K562 (cell line): Measurements from ENCODE around the gene RDH8. TPM values are rescaled to one million over a fixed set of nuclear protein-coding genes. Genes with fewer than 3 reads are reported as not detected.

ENCODE experiments used
- AFF4 ChIP-seq: sonication (generic); formaldehyde crosslinking; IDR thresholded peaks from 2 replicates; pipeline ENCODE4 v1.8.0; 2023; ENCODE audit warnings: mild to moderate bottlenecking, missing genetic modification reagents
- EP300 ChIP-seq: IDR thresholded peaks from 2 replicates; pipeline ENCODE4 v1.6.1; 2012; ENCODE audit warnings: low read length, improper control_type of control experiment
- FOXP1 ChIP-seq: sonication (generic); formaldehyde crosslinking; IDR thresholded peaks from 2 replicates; pipeline ENCODE4 v1.8.0; 2022; ENCODE audit warnings: mild to moderate bottlenecking, missing genetic modification reagents
- MLLT1 ChIP-seq, 2 experiments: fragments of 450-650 bp; IDR thresholded peaks; 2 replicates each; pipeline ENCODE4 v1.6.1; 2016
- RBM14 ChIP-seq: fragments of 200-400 bp; formaldehyde crosslinking; IDR thresholded peaks from 2 replicates; pipeline ENCODE4 v1.6.1; 2018; ENCODE audit warnings: low read depth, mild to moderate bottlenecking, low read length, moderate library complexity, borderline replicate concordance; ENCODE audit not compliant: insufficient read depth
- polyA plus RNA-seq, 8 experiments: library from polyadenylated mRNA; depleted of rRNA in 4 of 8; stranded (reverse) in 5 of 8; unstranded in 3 of 8; fragments of >200 nt; fragmentation: Nextera tagmentation in 2 of 8; fragmentation: Illumina TruSeq in 1 of 8; extraction: Ambion mirVana in 2 of 8; extraction: Trizol in 1 of 8; gene quantifications; 2 replicates each; pipeline versions ENCODE4 v1.2.1 to v1.2.3, GENCODE V29; 2011 to 2014; ENCODE audit warnings: inconsistent platforms in 1 of 8, missing spikeins in 1 of 8
- total RNA-seq, 7 experiments: library from RNA; depleted of rRNA in 6 of 7; stranded (reverse); fragments of >200 nt in 6 of 7; fragmentation: Illumina TruSeq in 2 of 7; extraction: Trizol in 2 of 7; gene quantifications; 2 replicates each; pipeline versions ENCODE4 v1.2.1 to v1.2.3, GENCODE V29; 2011 to 2021; ENCODE audit warnings: low replicate concordance in 1 of 7

Gene RDH8
- total and polyA plus RNA-seq, 9 of the 15 experiments (the other 6 are each of a cell fraction or from before 2014, with no cell fraction given) = not detected

- no peak for TF ChIP-seq RBM14
- TF ChIP-seq FOXP1 (CRISPR knock-in tag) = no peak
- no peak for TF ChIP-seq EP300
- TF ChIP-seq MLLT1 (IDR thresholded peaks at IDR 0.05) = peak in 1 of 2 experiments; percentile 77; a peak in 2 of 4 replicates
- no peak for TF ChIP-seq AFF4 (CRISPR knock-in tag)
Observed at GRCh38 chr19:10003271-10003670, 10.0 kb upstream of the RDH8 start (continued).
